Neural progenitor cell (in vitro differentiated cells): ENCODE measurements around the gene ELMOD1. TPM values are rescaled to one million over a fixed set of nuclear protein-coding genes. Genes with fewer than 3 reads are reported as not detected.

Experiments used
- DNase-seq: peaks from one replicate; pipeline ENCODE4 v3.0.0-alpha.2; 2016; ENCODE audit warnings: low spot score
- H2AFZ ChIP-seq: fragments of 200-600 bp; sonication (generic); replicated peaks from 2 replicates; pipeline ENCODE4 v1.6.1; 2016; ENCODE audit warnings: antibody characterized with exemption
- H3F3A ChIP-seq: fragments of 200-600 bp; sonication (generic); 2 replicates; pipeline ENCODE4 v1.6.1; 2016; ENCODE audit warnings: antibody characterized with exemption, low read depth
- H3K27ac ChIP-seq: fragments of 200-600 bp; sonication (generic); 2 replicates; pipeline ENCODE4 v1.5.1; 2016; ENCODE audit warnings: mild to moderate bottlenecking
- H3K27me3 ChIP-seq: fragments of 200-600 bp; sonication (generic); 2 replicates; pipeline ENCODE4 v1.6.1; 2016; ENCODE audit warnings: mild to moderate bottlenecking, moderate library complexity
- H3K36me3 ChIP-seq: fragments of 200-600 bp; sonication (generic); 2 replicates; pipeline ENCODE4 v1.5.1; 2016
- H3K4me1 ChIP-seq: fragments of 200-600 bp; sonication (generic); 2 replicates; pipeline ENCODE4 v1.6.1; 2016; ENCODE audit warnings: mixed run types
- H3K4me2 ChIP-seq: fragments of 200-600 bp; sonication (generic); 2 replicates; pipeline ENCODE4 v1.6.1; 2016
- H3K4me3 ChIP-seq: fragments of 200-600 bp; sonication (generic); 2 replicates; pipeline ENCODE4 v1.5.1; 2016
- H3K79me2 ChIP-seq: fragments of 200-600 bp; sonication (generic); 2 replicates; pipeline ENCODE4 v1.6.1; 2016; ENCODE audit warnings: low read depth
- H3K9ac ChIP-seq: fragments of 200-600 bp; sonication (generic); 2 replicates; pipeline ENCODE4 v1.6.1; 2016
- H3K9me3 ChIP-seq: fragments of 200-600 bp; sonication (generic); 2 replicates; pipeline ENCODE4 v1.5.1; 2016; ENCODE audit warnings: low read depth
- H4K20me1 ChIP-seq: fragments of 200-600 bp; sonication (generic); 2 replicates; pipeline ENCODE4 v1.6.1; 2016; ENCODE audit warnings: low read depth
- H3K27ac Mint-ChIP-seq: 3 replicates; pipeline ENCODE4 v1.8.0; 2021; ENCODE audit warnings: mixed read lengths
- H3K27me3 Mint-ChIP-seq: 2 replicates; pipeline ENCODE4 v1.8.0; 2022; ENCODE audit warnings: low read depth, mild to moderate bottlenecking, inconsistent platforms, moderate library complexity, mixed read lengths; ENCODE audit not compliant: insufficient read depth
- H3K36me3 Mint-ChIP-seq: 3 replicates; pipeline ENCODE4 v1.8.0; 2021; ENCODE audit warnings: mixed read lengths
- H3K4me1 Mint-ChIP-seq: 3 replicates; pipeline ENCODE4 v1.8.0; 2021; ENCODE audit warnings: mixed read lengths
- H3K4me3 Mint-ChIP-seq: 3 replicates; pipeline ENCODE4 v1.8.0; 2021; ENCODE audit warnings: mild to moderate bottlenecking, moderate library complexity, mixed read lengths
- H3K9me3 Mint-ChIP-seq: 3 replicates; pipeline ENCODE4 v1.8.0; 2020; ENCODE audit warnings: mixed read lengths
- CTCF ChIP-seq: fragments of 200-600 bp; sonication (generic); IDR thresholded peaks from 2 replicates; pipeline ENCODE4 v1.5.1; 2017; ENCODE audit warnings: antibody characterized with exemption, mild to moderate bottlenecking
- EZH2 ChIP-seq: fragments of 200-600 bp; sonication (generic); IDR thresholded peaks from 2 replicates; pipeline ENCODE4 v1.6.1; 2017; ENCODE audit warnings: antibody characterized with exemption, mild to moderate bottlenecking, moderate library complexity
- EZH2phosphoT487 ChIP-seq: fragments of 200-600 bp; sonication (generic); IDR thresholded peaks from 2 replicates; pipeline ENCODE4 v1.6.1; 2017; ENCODE audit warnings: antibody characterized with exemption
- total RNA-seq: library from RNA; depleted of rRNA; stranded (reverse); fragments of >200 nt; gene quantifications from 2 replicates; pipeline ENCODE4 v1.2.3, GENCODE V29; 2015; ENCODE audit warnings: low replicate concordance

Gene ELMOD1
- total RNA-seq, 1 donor from 2014 or later = not detected

DNA sequence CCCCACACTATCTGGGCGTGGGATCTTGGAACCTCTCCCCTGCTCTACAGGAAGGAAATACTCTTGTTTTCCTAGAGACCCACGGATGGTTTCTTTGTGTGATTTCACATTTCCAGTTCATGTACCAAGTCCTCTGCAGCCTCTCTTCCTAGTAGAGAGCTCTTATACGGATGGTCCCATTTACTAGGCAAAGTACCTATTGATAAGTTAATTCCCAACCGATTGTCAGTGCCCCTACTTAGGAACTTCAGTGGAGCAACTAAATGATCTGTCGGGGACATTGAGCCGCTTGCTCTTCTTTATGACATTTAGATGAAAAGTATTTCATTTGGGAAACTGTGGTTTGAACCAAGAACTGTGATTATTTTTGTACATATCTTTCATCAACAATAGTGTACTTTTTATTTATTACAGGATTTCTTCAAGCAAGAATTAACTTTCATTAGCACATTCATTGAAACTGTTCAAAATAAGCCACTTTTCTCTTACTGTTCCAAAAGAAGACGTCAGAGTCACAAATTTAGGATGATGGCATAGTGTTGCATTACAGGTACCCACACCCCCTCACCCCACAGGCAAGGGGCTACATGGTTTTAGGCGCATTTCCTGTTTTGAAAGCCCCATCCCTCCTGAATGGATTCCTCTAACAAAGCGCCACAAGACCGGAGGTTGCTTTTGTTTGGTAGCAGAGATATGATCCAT lies 34.2 kb downstream of the ELMOD1 start:
- H3K4me3 Mint-ChIP-seq = no peak overlapping the region
- Histone ChIP-seq H3K36me3 (no peaks in the 10 kb centered on the region), H3K27me3 (no peaks in the 10 kb centered on the region), H3K4me2 (no peak overlapping the region), H2AFZ (peak overlapping the region; percentile 65), H3K9me3 (no peaks in the 10 kb centered on the region), H4K20me1 (no peaks in the 10 kb centered on the region), H3K27ac (no peak overlapping the region), H3K79me2 (no peaks in the 10 kb centered on the region), H3F3A (no peaks in the 10 kb centered on the region), H3K4me1 (peaks cover 12% of the 10 kb centered on the region), H3K4me3 (no peak overlapping the region), H3K9ac (no peak overlapping the region)
- H3K36me3 Mint-ChIP-seq = no peaks in the 10 kb centered on the region
- DNase-seq = no peak
- no peaks in the 10 kb centered on the region for H3K4me1 Mint-ChIP-seq
- H3K27ac Mint-ChIP-seq = no peak overlapping the region
- H3K27me3 Mint-ChIP-seq = peaks cover 4% of the 10 kb centered on the region
- TF ChIP-seq EZH2 (no peak), EZH2phosphoT487 (no peak), CTCF (no peak)
- H3K9me3 Mint-ChIP-seq = no peaks in the 10 kb centered on the region

- H2AFZ ChIP-seq = no peak overlapping the region
- DNase-seq = no peak
- H3K27ac Mint-ChIP-seq = no peak overlapping the region
- no peak overlapping the region for H3K27ac ChIP-seq
- H3K27me3 Mint-ChIP-seq = peaks cover 4% of the 10 kb centered on the region
- H4K20me1 ChIP-seq = no peaks in the 10 kb centered on the region
- TF ChIP-seq CTCF (no peak), EZH2phosphoT487 (no peak), EZH2 (no peak)
- H3K9ac ChIP-seq = no peak overlapping the region
- no peaks in the 10 kb centered on the region for H3K36me3 ChIP-seq
- H3K4me1 Mint-ChIP-seq = no peaks in the 10 kb centered on the region
- H3K4me3 ChIP-seq = no peak overlapping the region
- no peaks in the 10 kb centered on the region for H3K9me3 ChIP-seq
- no peaks in the 10 kb centered on the region for H3K36me3 Mint-ChIP-seq
- no peak overlapping the region for H3K4me3 Mint-ChIP-seq
- H3K4me1 ChIP-seq = peaks cover 12% of the 10 kb centered on the region
- no peaks in the 10 kb centered on the region for H3K9me3 Mint-ChIP-seq
- no peak overlapping the region for H3K4me2 ChIP-seq
- H3K27me3 ChIP-seq = no peaks in the 10 kb centered on the region
- H3F3A ChIP-seq = no peaks in the 10 kb centered on the region
- H3K79me2 ChIP-seq = no peaks in the 10 kb centered on the region
Measured at GRCh38 chr11:107625685-107625989, 34.7 kb downstream of the ELMOD1 start.

DNA sequence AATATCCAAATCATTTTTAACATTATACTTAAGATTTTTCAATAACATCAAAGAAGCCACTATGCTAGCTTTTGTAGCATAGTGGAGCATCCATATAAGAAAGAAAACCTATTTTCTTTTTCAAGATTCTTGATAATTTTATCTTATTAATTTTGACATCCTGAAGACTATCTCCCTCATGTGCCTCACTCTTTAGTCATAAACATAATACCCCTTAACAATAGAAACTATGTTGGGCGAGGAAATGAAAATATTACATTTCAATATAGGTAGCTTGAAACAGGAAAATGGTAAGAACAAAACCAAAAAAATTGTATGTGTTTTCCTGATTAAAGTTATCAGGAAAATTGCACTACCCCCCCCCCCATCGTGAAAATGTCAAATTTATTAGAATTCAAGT lies 40.1 kb downstream of the ELMOD1 start:
- Histone ChIP-seq H3K9me3 (no peaks in the 10 kb centered on the region), H3K36me3 (no peaks in the 10 kb centered on the region), H3K79me2 (no peaks in the 10 kb centered on the region), H3K4me1 (no peaks in the 10 kb centered on the region), H3K9ac (no peak overlapping the region), H3K4me2 (no peak overlapping the region), H2AFZ (no peak overlapping the region), H3F3A (no peaks in the 10 kb centered on the region), H3K27me3 (no peaks in the 10 kb centered on the region), H4K20me1 (no peaks in the 10 kb centered on the region), H3K27ac (no peak overlapping the region), H3K4me3 (no peak overlapping the region)
- no peak for DNase-seq
- no peaks in the 10 kb centered on the region for H3K36me3 Mint-ChIP-seq
- H3K9me3 Mint-ChIP-seq = no peaks in the 10 kb centered on the region
- H3K4me1 Mint-ChIP-seq = no peaks in the 10 kb centered on the region
- no peaks in the 10 kb centered on the region for H3K27me3 Mint-ChIP-seq
- H3K4me3 Mint-ChIP-seq = no peak overlapping the region
- H3K27ac Mint-ChIP-seq = no peak overlapping the region
- TF ChIP-seq EZH2phosphoT487 (no peak), CTCF (no peak), EZH2 (no peak)
